ENCODE data around the gene ITFG2. TPM values are rescaled to one million over a fixed set of nuclear protein-coding genes. Genes with fewer than 3 reads are reported as not detected.

The ITFG2 gene
- total RNA-seq, 4 donors from 2014 or later = 40.6 to 87.9 (median 64.7) TPM

DNA sequence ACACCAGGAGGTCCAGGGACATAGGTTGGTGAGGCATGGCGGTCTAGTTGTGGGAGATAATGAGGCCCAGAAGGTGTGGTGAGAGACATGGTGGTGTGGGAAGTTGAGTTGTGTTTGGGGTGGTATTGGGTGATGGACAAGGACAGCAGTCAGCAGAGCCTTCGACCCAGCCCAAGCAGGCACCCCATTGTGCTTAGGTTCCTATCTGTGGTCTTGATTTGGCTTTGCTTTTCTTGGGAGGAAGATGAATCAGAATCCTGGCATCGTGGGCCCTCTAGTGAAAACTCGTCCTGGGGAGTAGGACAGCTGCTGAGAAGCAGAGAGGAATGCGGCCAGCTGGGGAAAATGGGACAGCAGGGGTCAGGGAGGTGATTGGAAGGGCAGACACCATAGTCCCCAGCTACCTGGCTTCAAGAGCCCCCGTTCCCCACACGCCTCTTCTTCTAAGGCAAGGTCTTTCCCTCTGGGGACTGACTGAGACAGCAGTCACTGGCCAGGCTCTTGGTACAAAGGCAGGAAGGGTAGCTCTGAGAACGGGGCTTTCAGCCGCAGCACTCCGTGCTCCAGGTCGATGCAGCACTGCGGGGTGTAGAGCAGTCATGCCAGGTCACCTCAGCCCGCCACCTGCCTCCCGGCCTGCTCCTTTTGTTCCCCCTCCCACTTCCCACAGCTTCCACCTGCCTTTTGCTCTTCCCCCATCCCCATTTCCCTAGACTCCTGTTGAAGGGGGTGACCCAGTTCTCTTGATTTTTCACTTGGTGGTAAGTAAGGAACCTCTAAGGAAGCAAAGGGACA, 14.4 kb downstream of the ITFG2 start:
- Histone ChIP-seq H3K36me3 (peaks cover 54 to 88% of the 10 kb centered on the region in 2 donors), H3K27me3 (no peaks in the 10 kb centered on the region), H3K4me1 (no peaks in the 10 kb centered on the region), H3K9me3 (no peaks in the 10 kb centered on the region), H3K27ac (no peak overlapping the region), H3K4me3 (replicated peaks in 1 of 3) (no peak overlapping the region)
- WGBS, 2 donors = 89 to 91% methylated on average over 14 of the region's 14 CpGs
- TF ChIP-seq POLR2A (IDR thresholded peaks at IDR 0.05) = no peak
- TF ChIP-seq, protein P1, sequence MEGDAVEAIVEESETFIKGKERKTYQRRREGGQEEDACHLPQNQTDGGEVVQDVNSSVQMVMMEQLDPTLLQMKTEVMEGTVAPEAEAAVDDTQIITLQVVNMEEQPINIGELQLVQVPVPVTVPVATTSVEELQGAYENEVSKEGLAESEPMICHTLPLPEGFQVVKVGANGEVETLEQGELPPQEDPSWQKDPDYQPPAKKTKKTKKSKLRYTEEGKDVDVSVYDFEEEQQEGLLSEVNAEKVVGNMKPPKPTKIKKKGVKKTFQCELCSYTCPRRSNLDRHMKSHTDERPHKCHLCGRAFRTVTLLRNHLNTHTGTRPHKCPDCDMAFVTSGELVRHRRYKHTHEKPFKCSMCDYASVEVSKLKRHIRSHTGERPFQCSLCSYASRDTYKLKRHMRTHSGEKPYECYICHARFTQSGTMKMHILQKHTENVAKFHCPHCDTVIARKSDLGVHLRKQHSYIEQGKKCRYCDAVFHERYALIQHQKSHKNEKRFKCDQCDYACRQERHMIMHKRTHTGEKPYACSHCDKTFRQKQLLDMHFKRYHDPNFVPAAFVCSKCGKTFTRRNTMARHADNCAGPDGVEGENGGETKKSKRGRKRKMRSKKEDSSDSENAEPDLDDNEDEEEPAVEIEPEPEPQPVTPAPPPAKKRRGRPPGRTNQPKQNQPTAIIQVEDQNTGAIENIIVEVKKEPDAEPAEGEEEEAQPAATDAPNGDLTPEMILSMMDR (IDR thresholded peaks at IDR 0.05) = no peak
- DNase-seq = no peak
- intact Hi-C loops (cut with DNase I) = no loop called here

DNA sequence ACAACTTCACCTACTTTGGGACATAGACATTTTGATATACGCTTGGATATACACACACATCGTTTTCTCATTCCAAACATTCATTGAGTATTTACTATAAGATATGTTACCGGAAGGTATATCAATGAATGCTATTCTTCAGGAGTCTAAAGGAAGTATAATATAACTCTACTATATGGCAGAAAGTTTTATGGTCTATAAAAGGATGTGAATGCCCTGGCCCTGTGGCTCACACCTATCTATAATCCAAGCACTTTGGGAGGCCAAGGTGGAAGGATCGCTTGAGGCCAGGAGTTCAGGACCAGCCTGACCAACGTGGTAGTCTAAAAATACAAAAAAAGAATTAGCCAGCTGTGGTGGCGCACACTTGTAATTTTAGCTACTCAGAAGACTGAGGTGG, 16.8 kb downstream of the ITFG2 start:
- no peak for TF ChIP-seq POLR2A (IDR thresholded peaks at IDR 0.05)
- TF ChIP-seq, protein P1 (IDR thresholded peaks at IDR 0.05) = no peak
- Histone ChIP-seq H3K27ac (no peak overlapping the region), H3K27me3 (no peaks in the 10 kb centered on the region), H3K4me3 (replicated peaks in 1 of 3) (no peak overlapping the region), H3K4me1 (peaks cover 5 to 13% of the 10 kb centered on the region in 2 donors), H3K9me3 (no peaks in the 10 kb centered on the region), H3K36me3 (peaks cover 31 to 65% of the 10 kb centered on the region in 2 donors)
- intact Hi-C loops (cut with DNase I) = no loop called here
- WGBS, 2 donors = 93 to 95% methylated on average over 6 of the region's 6 CpGs
- DNase-seq = no peak

DNA sequence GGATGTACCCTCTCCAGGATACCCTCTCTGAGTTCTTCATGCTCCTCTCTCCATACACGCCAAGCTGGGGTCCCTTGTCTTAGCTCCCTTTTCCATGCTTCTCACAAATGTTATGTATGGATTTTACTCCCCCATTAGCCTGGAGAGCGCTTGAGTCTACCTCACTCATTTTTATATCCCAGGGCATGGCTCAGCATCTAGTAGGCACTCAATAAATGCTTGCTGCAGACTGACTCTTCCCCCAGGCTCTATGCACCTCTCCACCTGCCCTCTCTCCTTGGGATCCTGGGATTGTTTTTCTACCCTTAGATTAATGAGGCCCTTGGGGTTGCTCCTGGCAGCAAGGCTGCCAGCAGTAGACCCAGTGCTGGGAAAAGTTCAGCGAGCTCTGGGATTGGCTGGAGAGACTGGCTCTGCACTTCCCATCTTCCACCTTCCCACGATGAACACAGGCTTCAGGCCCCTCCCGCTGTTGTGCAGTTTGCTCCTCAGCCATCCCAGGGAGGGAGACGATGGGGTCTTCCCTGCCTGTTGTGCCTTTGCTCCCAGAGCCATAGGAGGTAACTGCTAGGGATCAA, 20.2 kb downstream of the ITFG2 start:
- 67 to 73% methylated on average over 6 of the region's 6 CpGs for WGBS, 2 donors
- Histone ChIP-seq H3K36me3 (peaks cover 6 to 33% of the 10 kb centered on the region in 2 donors), H3K4me3 (replicated peaks in 1 of 3) (no peak overlapping the region), H3K9me3 (no peaks in the 10 kb centered on the region), H3K27ac (peak overlapping the region in 2 of 3 donors; percentile 28 to 39), H3K4me1 (peaks cover 10 to 24% of the 10 kb centered on the region in 2 donors), H3K27me3 (no peaks in the 10 kb centered on the region)
- TF ChIP-seq, protein P1 (IDR thresholded peaks at IDR 0.05) = no peak
- no peak for TF ChIP-seq POLR2A (IDR thresholded peaks at IDR 0.05)
- intact Hi-C loops (cut with DNase I) = no loop called here
- no peak for DNase-seq

DNA sequence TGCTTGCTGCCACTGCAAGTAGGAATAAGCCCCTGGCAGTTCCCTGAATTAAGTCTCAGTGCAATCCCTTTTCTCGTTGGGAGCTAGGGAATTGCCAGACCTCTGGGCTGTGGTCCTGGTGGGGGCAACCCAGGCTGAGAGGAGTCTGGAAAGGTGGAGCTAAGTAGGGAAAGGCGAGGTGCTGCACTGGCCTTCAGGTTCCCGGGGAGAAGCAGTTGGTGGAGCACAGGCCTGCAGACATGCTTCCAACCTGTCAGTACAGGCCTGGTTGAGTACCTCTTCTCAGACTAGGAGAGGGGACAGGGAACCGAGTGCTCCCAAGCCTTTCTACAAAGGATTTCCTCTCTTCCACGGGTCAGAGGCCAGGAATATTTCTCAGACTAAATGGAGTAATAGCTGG, 20.9 kb downstream of the ITFG2 start:
- DNase-seq = peak; percentile 59 to 61
- WGBS, 2 donors = 25 to 35% methylated on average over 5 of the region's 5 CpGs
- intact Hi-C loops (cut with DNase I) = no loop called here
- Histone ChIP-seq H3K4me3 (replicated peaks in 1 of 3) (no peak overlapping the region), H3K27ac (peak overlapping the region in 2 of 3 donors; percentile 28 to 39), H3K36me3 (peaks cover 6 to 26% of the 10 kb centered on the region in 2 donors), H3K9me3 (no peaks in the 10 kb centered on the region), H3K4me1 (peaks cover 10 to 24% of the 10 kb centered on the region in 2 donors), H3K27me3 (no peaks in the 10 kb centered on the region)
- TF ChIP-seq, protein P1 (IDR thresholded peaks at IDR 0.05) = no peak
- TF ChIP-seq POLR2A (IDR thresholded peaks at IDR 0.05) = no peak

DNA sequence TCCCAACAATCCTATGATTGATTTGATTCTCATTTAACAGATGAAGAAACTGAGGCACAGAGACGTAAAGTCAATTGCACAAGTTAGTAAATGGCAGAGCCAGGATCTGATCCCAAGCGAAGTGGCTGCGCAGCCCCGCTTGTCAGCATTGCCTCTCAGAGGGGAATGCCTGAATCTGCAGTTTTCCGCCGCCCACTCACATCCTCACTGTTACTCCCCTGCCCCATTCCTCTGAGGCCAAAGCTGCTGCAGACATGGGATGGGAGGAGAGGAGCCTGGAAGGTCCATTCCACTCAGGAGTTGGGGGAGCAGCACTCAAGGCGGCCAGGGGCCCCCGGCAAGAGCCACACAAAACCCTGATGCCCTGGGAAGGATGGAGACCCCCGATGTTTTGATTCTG, 21.3 kb downstream of the ITFG2 start:
- DNase-seq = no peak
- Histone ChIP-seq H3K4me1 (peaks cover 10 to 24% of the 10 kb centered on the region in 2 donors), H3K27ac (peak overlapping the region; percentile 20 to 56 (median 55)), H3K4me3 (replicated peaks in 1 of 3) (no peak overlapping the region), H3K9me3 (no peaks in the 10 kb centered on the region), H3K27me3 (no peaks in the 10 kb centered on the region), H3K36me3 (peaks cover 6 to 22% of the 10 kb centered on the region in 2 donors)
- 74 to 79% methylated on average over 9 of the region's 9 CpGs for WGBS, 2 donors
- intact Hi-C loops (cut with DNase I) = no loop called here
- TF ChIP-seq POLR2A (IDR thresholded peaks at IDR 0.05) = no peak
- TF ChIP-seq, protein P1 (IDR thresholded peaks at IDR 0.05) = no peak

Measured in thyroid gland (tissue), 4 donors.